ENCODE results near the gene FANCC. TPM values are rescaled to one million over a fixed set of nuclear protein-coding genes. Genes with fewer than 3 reads are reported as not detected.

FANCC gene
- total and polyA plus RNA-seq, 2 of the 8 experiments (the other 6 are each of a cell fraction or from before 2014, with no cell fraction given), result 7.8 to 15.2 TPM

DNA sequence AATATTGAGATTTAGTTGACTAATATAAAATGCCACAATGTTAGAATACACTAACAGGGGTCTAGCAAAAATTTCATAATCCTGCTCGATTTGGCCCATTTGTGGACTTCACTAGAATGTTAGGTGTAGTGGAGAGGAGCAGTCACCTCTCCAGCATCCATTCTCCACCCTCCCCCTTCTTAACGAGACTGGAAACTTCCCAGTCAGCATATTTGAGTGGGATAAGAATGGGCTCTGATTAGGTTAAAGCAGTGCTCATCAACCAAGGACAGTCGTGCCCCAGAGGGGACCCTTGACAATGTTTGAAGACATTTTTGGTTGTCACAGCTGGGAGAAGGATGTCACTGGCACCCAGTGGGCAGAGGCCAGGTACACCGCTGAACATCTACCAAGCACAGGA lies 46.7 kb downstream of the FANCC start:
- Histone ChIP-seq H2BK20ac (ENCODE audit: low read length) (no peak overlapping the region), H3K4me1 (replicated peaks in 1 of 4; ENCODE audit: control insufficient read depth in 3 of 4, insufficient read depth in 4 of 4, low read length in 3 of 4) (no peaks in the 10 kb centered on the region; a peak in 1 of 7 replicates), H3K9ac (replicated peaks in 1 of 4; ENCODE audit: extremely low read depth in 1 of 4, low read depth in 3 of 4, low read length in 3 of 4) (no peak overlapping the region), H3K56ac (replicated peaks; ENCODE audit: insufficient read length, low read depth, low read length) (no peak overlapping the region), H3K79me2 (ENCODE audit: control insufficient read depth in 1 of 2, insufficient read depth in 2 of 2, low read length in 2 of 2) (peaks cover 0 to under 1% of the 10 kb centered on the region in 2 experiments; a peak in 1 of 4 replicates), H3K27ac (ENCODE audit: low read depth, low read length) (no peak overlapping the region), H3K4me3 (ENCODE audit: extremely low read depth in 1 of 4, insufficient read depth in 2 of 4, low read depth in 3 of 4, low read length in 4 of 4) (no peak overlapping the region), H2AFZ (ENCODE audit: low read length) (no peak overlapping the region), H3K4me2 (ENCODE audit: insufficient read depth in 1 of 2, low read depth in 2 of 2, low read length in 2 of 2) (no peak overlapping the region), H3K27me3 (replicated peaks in 1 of 4; ENCODE audit: control insufficient read depth in 3 of 4, extremely low read depth in 1 of 4, insufficient read depth in 3 of 4, low read length in 3 of 4) (no peaks in the 10 kb centered on the region), H3K23me2 (ENCODE audit: low read depth, low read length) (no peaks in the 10 kb centered on the region), H2BK120ac (replicated peaks; ENCODE audit: low read depth, low read length) (no peak overlapping the region), H3K14ac (ENCODE audit: insufficient read length) (no peak overlapping the region), H2BK12ac (ENCODE audit: low read depth, low read length) (no peak overlapping the region), H3K18ac (ENCODE audit: extremely low read depth, low read length) (no peak overlapping the region), H4K5ac (ENCODE audit: insufficient read length, low read depth, low read length) (no peak overlapping the region), H4K91ac (replicated peaks; ENCODE audit: insufficient read length, low read length) (no peak overlapping the region), H2BK5ac (ENCODE audit: low read depth, low read length) (no peak overlapping the region), H3K4ac (replicated peaks; ENCODE audit: insufficient read length, low read depth, low read length) (no peak overlapping the region), H4K8ac (ENCODE audit: extremely low read depth, insufficient read depth, low read length) (no peak overlapping the region), H2BK15ac (ENCODE audit: low read length) (no peak overlapping the region), H3K79me1 (ENCODE audit: low read depth, low read length) (no peaks in the 10 kb centered on the region; the same call in 1 of the 2 replicates), H3K23ac (ENCODE audit: insufficient read length) (no peak overlapping the region), H3K9me3 (ENCODE audit: insufficient read depth in 2 of 2, low read depth in 1 of 2, low read length in 1 of 2) (no peaks in the 10 kb centered on the region; a peak in 1 of 4 replicates), H4K20me1 (replicated peaks in 1 of 2; ENCODE audit: control insufficient read depth in 1 of 2, insufficient read depth in 2 of 2, low read length in 2 of 2) (peaks cover 0 to 3% of the 10 kb centered on the region in 2 experiments), H3K36me3 (ENCODE audit: control insufficient read depth in 2 of 4, insufficient read depth in 4 of 4, low read length in 3 of 4) (no peaks in the 10 kb centered on the region; a peak in 1 of 8 replicates), H2AK5ac (ENCODE audit: low read depth, low read length) (no peak overlapping the region)
- CTCF ChIA-PET (ENCODE audit: partially characterized antibody), result interaction anchor here (0.9 kb wide), 1 partner anchor 144 kb away, joined by 3 read pairs; no protein-coding TSS in a partner anchor
- POLR2A ChIA-PET (ENCODE audit: partially characterized antibody), result no interaction called here
- 87% methylated on average over 4 of the region's 4 CpGs; no CpG with 5 or more reads in 1 of the 2 experiments for WGBS, 2 experiments (ENCODE audit: extremely low coverage in 1 of 2, insufficient coverage in 1 of 2, insufficient read length in 1 of 2, insufficient replicate concordance in 2 of 2, low coverage in 1 of 2, low lambda C conversion rate in 2 of 2, missing lambda C conversion rate in 1 of 2)
- DNase-seq (ENCODE audit: low read depth in 1 of 2, low spot score in 2 of 2) (no peak), FAIRE-seq (no peak)
- TF ChIP-seq, protein P1, sequence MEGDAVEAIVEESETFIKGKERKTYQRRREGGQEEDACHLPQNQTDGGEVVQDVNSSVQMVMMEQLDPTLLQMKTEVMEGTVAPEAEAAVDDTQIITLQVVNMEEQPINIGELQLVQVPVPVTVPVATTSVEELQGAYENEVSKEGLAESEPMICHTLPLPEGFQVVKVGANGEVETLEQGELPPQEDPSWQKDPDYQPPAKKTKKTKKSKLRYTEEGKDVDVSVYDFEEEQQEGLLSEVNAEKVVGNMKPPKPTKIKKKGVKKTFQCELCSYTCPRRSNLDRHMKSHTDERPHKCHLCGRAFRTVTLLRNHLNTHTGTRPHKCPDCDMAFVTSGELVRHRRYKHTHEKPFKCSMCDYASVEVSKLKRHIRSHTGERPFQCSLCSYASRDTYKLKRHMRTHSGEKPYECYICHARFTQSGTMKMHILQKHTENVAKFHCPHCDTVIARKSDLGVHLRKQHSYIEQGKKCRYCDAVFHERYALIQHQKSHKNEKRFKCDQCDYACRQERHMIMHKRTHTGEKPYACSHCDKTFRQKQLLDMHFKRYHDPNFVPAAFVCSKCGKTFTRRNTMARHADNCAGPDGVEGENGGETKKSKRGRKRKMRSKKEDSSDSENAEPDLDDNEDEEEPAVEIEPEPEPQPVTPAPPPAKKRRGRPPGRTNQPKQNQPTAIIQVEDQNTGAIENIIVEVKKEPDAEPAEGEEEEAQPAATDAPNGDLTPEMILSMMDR (IDR thresholded peaks at IDR 0.05; ENCODE audit: control extremely low read depth in 1 of 3, insufficient read depth in 1 of 3, low read depth in 1 of 3, low read length in 3 of 3), result no peak
- TF ChIP-seq MAFK (IDR thresholded peaks at IDR 0.05; ENCODE audit: low read depth, low read length), result peak; percentile 56
- TF ChIP-seq SRF (IDR thresholded peaks at IDR 0.05; ENCODE audit: low read depth, low read length), result no peak
